Osteocyte (in vitro differentiated cells): ENCODE results near the gene GULP1. TPM values are rescaled to one million over a fixed set of nuclear protein-coding genes. Genes with fewer than 3 reads are reported as not detected.

Experiments used
- DNase-seq: peaks from one replicate; pipeline ENCODE4 v3.0.0; 2021; ENCODE audit warnings: mixed read lengths; ENCODE audit not compliant: unreplicated experiment; ENCODE audit errors: extremely low spot score
- H3K27ac Mint-ChIP-seq: one replicate; pipeline ENCODE4 v1.8.0; 2021; ENCODE audit warnings: mild to moderate bottlenecking, mixed read lengths; ENCODE audit not compliant: unreplicated experiment
- H3K27me3 Mint-ChIP-seq: one replicate; pipeline ENCODE4 v1.8.0; 2021; ENCODE audit warnings: mixed read lengths; ENCODE audit not compliant: unreplicated experiment
- H3K36me3 Mint-ChIP-seq: one replicate; pipeline ENCODE4 v1.8.0; 2021; ENCODE audit warnings: mixed read lengths; ENCODE audit not compliant: unreplicated experiment
- H3K4me1 Mint-ChIP-seq: one replicate; pipeline ENCODE4 v1.8.0; 2021; ENCODE audit warnings: mixed read lengths; ENCODE audit not compliant: unreplicated experiment
- H3K4me3 Mint-ChIP-seq: one replicate; pipeline ENCODE4 v1.8.0; 2021; ENCODE audit warnings: mild to moderate bottlenecking, moderate library complexity, mixed read lengths; ENCODE audit not compliant: unreplicated experiment
- H3K9me3 Mint-ChIP-seq: one replicate; pipeline ENCODE4 v1.8.0; 2021; ENCODE audit warnings: mixed read lengths; ENCODE audit not compliant: unreplicated experiment
- CTCF ChIP-seq: fragments of 200-600 bp; sonication (generic); IDR thresholded peaks from 2 replicates; pipeline ENCODE4 v1.5.0; 2021; ENCODE audit warnings: antibody characterized with exemption, mild to moderate bottlenecking, moderate library complexity
- total RNA-seq: library from RNA; stranded (reverse); gene quantifications from 2 replicates; pipeline ENCODE4 v1.2.1, GENCODE V29; 2021

Gene GULP1
- total RNA-seq, 1 donor from 2014 or later: 36.7 TPM

DNA sequence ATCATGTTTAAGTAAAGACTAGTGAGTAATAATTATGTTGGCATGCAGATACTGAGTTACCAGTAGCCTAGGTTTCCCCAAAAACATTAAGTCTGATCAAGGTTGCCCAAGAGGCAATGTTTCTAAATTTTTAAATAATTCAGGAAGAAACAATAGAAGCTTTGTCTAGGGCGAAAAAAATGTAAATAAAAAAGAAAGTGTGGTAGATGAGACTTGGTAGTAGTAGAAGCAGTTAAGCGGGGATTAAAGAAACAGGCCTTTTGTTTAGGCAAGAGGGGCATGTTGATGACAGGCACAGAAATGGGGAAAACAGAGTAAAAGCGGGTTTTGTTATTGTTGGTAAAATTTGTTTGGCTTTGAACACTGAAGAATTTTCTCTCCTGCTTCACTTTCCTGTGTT lies 97.2 kb downstream of the GULP1 start:
- Mint-ChIP-seq H3K36me3 (peaks cover 38% of the 10 kb centered on the region), H3K4me3 (no peak overlapping the region), H3K4me1 (no peaks in the 10 kb centered on the region), H3K27ac (no peak overlapping the region), H3K9me3 (peaks cover 49% of the 10 kb centered on the region), H3K27me3 (no peaks in the 10 kb centered on the region)
- no peak for DNase-seq
- no peak for TF ChIP-seq CTCF

DNA sequence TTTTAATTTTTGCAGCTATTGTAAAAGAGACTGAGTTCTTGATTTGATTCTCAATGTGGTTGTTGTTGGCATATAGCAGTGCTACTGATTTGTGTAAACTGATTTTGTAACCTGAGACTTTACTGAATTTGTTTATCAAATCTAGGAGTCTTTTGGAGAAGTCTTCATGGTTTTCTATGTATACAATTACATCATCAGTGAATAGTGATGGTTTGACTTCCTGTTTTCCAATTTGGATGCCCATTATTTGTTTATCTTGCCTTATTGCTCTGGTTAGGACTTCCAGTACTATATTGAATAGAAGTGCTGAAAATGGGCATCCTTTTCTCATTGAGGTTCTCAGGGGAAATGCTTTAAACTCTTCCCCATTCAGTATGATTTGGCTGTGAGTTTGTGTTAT lies 99.7 kb downstream of the GULP1 start:
- Mint-ChIP-seq H3K36me3 (peaks cover 29% of the 10 kb centered on the region), H3K4me3 (no peak overlapping the region), H3K9me3 (peaks cover 42% of the 10 kb centered on the region), H3K4me1 (no peaks in the 10 kb centered on the region), H3K27me3 (no peaks in the 10 kb centered on the region), H3K27ac (no peak overlapping the region)
- no peak for DNase-seq
- no peak for TF ChIP-seq CTCF

DNA sequence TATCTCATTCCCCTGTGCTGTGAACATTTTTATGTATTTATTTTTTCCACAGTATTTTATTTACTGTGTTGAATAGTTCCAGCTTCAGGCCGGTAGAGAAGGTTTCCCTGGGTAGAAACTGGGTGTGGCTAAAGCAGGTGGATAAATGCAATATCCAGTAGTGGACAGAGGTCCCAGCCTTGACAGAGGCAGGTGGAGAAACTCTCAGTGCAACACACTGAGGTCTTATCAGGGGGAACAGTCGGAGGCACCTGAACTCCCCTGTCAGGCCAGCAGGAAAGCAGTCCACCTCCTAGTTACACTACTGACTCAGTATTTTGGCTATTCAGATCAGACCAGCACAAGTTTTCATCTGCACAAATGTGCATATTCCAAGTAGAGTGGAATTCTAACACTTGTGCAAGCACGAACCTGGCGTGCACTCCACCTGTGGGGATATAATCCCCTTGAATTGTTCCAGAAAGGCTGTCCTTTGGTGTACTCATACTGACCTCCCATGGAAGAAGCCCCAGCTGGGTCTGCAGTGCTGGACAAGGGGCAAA lies 103.3 kb downstream of the GULP1 start:
- H3K4me3 Mint-ChIP-seq: no peak overlapping the region
- DNase-seq: no peak
- peaks cover 33% of the 10 kb centered on the region for H3K36me3 Mint-ChIP-seq

DNA sequence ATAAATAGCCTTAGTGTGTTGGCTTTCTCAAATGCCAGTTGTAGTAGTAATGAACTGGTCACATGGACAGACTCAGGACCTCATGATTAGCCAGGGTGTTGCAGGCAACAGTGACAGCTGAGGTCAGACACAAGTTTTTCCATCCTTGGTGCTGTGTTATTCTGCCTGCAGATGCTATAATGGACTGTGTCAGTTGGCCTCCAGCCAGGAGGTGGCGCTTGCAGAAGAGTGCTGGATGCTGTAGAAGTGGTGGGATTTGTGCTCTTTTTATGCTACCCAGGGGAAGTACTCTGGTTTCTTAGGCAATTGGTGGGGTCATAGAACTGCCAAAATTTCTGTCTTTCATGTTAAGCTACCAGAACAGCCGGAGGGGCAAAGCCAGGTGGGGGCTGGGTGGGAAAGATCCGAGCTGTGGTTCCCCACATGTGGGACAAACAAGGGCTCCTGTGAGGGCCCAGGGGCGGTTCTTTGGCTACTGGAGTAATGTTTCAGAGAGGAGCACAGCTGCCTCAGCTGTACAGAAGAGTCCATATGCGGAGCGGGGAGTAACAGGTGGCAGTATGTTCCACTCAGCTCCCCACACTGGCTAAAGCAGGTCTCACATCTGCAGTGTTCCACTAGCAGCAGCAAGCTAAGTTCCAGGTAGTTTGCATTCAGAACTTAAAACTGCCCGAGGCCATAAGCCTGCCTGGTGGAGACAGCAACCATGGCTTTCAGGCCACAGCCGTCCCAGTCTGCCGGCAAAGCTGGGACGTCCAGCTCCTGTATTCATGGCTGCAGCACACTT lies 104.4 kb downstream of the GULP1 start:
- no peak overlapping the region for H3K4me3 Mint-ChIP-seq
- no peaks in the 10 kb centered on the region for H3K27me3 Mint-ChIP-seq
- DNase-seq: no peak
- H3K27ac Mint-ChIP-seq: no peak overlapping the region
- peaks cover 35% of the 10 kb centered on the region for H3K9me3 Mint-ChIP-seq
- H3K36me3 Mint-ChIP-seq: peaks cover 33% of the 10 kb centered on the region
- TF ChIP-seq CTCF: no peak
- H3K4me1 Mint-ChIP-seq: peaks cover 10% of the 10 kb centered on the region

More for the DNA sequence above, 103.3 kb downstream of the GULP1 start:
- Mint-ChIP-seq H3K27me3 (no peaks in the 10 kb centered on the region), H3K27ac (no peak overlapping the region), H3K4me1 (peaks cover 10% of the 10 kb centered on the region), H3K9me3 (peaks cover 42% of the 10 kb centered on the region)
- TF ChIP-seq CTCF: no peak

DNA sequence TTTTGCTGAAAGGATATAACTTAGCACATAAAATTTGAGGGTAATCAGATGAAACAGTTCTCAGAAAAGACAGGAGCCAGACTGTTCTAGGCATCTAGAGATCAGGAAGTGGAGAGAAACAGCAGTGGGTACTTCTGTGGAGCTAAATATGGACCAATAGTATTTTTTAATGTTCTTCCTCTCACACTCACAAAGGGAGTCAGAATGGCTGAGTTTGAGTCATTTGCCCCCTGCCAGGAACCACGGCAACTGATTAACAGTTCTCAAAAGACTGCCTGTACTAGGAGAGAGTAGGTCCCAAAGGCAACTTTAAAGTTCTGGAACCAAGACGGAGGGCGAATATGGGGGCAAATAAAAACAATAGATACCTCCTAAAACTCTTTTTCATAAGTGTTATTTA lies 107.5 kb downstream of the GULP1 start:
- H3K4me1 Mint-ChIP-seq: peaks cover 18% of the 10 kb centered on the region

More for the DNA sequence above, 107.5 kb downstream of the GULP1 start:
- no peak for DNase-seq
- TF ChIP-seq CTCF: no peak
- H3K27me3 Mint-ChIP-seq: no peaks in the 10 kb centered on the region
- H3K27ac Mint-ChIP-seq: peak overlapping the region; percentile 42
- H3K9me3 Mint-ChIP-seq: peaks cover 8% of the 10 kb centered on the region
- H3K36me3 Mint-ChIP-seq: peaks cover 12% of the 10 kb centered on the region
- no peak overlapping the region for H3K4me3 Mint-ChIP-seq
